ENCODE measurements around the gene MAP2K4. TPM values are rescaled to one million over a fixed set of nuclear protein-coding genes. Genes with fewer than 3 reads are reported as not detected.

The MAP2K4 gene
- total RNA-seq, 1 donor from 2014 or later, result 36.5 TPM

DNA sequence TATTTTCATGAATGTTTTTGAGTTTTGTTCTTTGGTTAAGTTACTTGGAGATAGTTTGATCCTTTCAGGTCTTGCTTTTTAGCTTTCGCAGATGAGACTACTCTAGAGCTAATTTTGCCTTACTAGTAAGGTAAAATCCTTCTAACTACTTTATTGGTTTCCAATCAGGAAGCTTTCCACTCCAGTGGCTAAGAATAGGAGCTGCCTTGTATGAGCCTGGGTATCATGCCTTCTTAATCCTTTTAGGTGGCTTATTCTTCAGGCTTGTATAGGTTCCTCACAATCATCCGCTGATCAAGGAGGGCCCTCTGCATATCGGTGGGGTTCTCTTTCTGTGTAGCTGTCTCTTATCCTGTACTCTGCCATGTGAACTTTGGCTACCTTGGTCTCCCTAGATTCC, 53.7 kb downstream of the MAP2K4 start:
- Histone ChIP-seq H3K4me3 (no peak overlapping the region), H3K4me1 (no peaks in the 10 kb centered on the region), H3K9me3 (no peaks in the 10 kb centered on the region), H3K27me3 (no peaks in the 10 kb centered on the region), H3K36me3 (peaks cover 10% of the 10 kb centered on the region), H3K27ac (no peak overlapping the region)
- intact Hi-C loops (cut with DNase I), result no loop called here
- ATAC-seq (no peak), DNase-seq (no peak)
- TF ChIP-seq, protein P1, sequence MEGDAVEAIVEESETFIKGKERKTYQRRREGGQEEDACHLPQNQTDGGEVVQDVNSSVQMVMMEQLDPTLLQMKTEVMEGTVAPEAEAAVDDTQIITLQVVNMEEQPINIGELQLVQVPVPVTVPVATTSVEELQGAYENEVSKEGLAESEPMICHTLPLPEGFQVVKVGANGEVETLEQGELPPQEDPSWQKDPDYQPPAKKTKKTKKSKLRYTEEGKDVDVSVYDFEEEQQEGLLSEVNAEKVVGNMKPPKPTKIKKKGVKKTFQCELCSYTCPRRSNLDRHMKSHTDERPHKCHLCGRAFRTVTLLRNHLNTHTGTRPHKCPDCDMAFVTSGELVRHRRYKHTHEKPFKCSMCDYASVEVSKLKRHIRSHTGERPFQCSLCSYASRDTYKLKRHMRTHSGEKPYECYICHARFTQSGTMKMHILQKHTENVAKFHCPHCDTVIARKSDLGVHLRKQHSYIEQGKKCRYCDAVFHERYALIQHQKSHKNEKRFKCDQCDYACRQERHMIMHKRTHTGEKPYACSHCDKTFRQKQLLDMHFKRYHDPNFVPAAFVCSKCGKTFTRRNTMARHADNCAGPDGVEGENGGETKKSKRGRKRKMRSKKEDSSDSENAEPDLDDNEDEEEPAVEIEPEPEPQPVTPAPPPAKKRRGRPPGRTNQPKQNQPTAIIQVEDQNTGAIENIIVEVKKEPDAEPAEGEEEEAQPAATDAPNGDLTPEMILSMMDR (IDR thresholded peaks at IDR 0.05), result no peak

- no peaks in the 10 kb centered on the region for H3K4me1 ChIP-seq
- TF ChIP-seq, protein P1 (IDR thresholded peaks at IDR 0.05), result no peak
- intact Hi-C loops (cut with DNase I), result no loop called here
- H3K36me3 ChIP-seq, result peaks cover 21% of the 10 kb centered on the region
- ATAC-seq (no peak), DNase-seq (no peak)
- H3K27ac ChIP-seq, result no peak overlapping the region
- no peaks in the 10 kb centered on the region for H3K9me3 ChIP-seq
- no peaks in the 10 kb centered on the region for H3K27me3 ChIP-seq
- H3K4me3 ChIP-seq, result no peak overlapping the region
Measured at GRCh38 chr17:12077773-12078172, 57.1 kb downstream of the MAP2K4 start.

DNA sequence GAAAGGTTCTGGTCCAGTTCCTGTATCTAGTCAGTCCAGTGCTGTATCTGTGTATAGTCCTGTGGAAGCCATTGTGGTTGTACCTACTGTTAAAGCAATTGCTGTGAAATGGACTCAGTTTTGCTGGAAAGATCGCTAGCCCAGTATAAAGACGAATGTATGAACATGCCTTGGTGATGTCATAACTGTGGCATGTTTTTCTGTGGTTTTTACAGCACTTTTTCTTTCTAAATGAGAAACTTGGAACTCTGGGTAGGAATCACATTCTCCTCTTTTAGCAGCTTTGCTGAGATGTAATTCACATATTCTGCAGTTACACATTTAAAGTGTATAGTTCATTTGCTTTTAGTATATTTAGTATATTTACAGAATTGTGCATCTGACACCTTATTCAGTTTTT, 58.1 kb downstream of the MAP2K4 start:
- no peak overlapping the region for H3K27ac ChIP-seq
- intact Hi-C loops (cut with DNase I), result no loop called here

DNA sequence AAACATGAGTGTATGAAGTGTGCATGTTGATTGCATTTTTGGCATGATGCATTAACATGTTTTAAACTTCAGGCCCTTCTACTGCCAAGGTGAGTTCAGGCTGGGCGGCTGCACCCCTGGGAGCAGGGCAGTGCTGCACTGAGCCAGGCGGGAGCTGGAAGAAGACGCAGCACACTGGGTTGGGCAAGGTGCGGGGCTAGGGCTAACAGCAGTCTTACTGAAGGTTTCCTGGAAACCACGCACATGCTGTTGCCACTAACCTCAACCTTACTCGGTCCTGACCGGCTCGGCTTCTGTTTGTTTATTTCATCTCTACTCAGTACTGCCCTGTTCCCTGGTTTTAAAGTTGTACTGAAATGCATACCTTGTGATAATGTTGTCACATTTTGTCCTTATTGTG, 61.0 kb downstream of the MAP2K4 start:
- no peaks in the 10 kb centered on the region for H3K4me1 ChIP-seq
- intact Hi-C loops (cut with DNase I), result no loop called here
- H3K9me3 ChIP-seq, result no peaks in the 10 kb centered on the region
- no peak for DNase-seq
- no peaks in the 10 kb centered on the region for H3K27me3 ChIP-seq
- H3K36me3 ChIP-seq, result peaks cover 18% of the 10 kb centered on the region
- TF ChIP-seq, protein P1 (IDR thresholded peaks at IDR 0.05), result no peak
- no peak overlapping the region for H3K27ac ChIP-seq
- no peak overlapping the region for H3K4me3 ChIP-seq
- peak; percentile 17 for ATAC-seq

More for the DNA sequence above, 58.1 kb downstream of the MAP2K4 start:
- DNase-seq (no peak), ATAC-seq (no peak)
- Histone ChIP-seq H3K36me3 (peaks cover 27% of the 10 kb centered on the region), H3K9me3 (no peaks in the 10 kb centered on the region), H3K4me1 (no peaks in the 10 kb centered on the region), H3K4me3 (no peak overlapping the region), H3K27me3 (no peaks in the 10 kb centered on the region)
- TF ChIP-seq, protein P1 (IDR thresholded peaks at IDR 0.05), result no peak

DNA sequence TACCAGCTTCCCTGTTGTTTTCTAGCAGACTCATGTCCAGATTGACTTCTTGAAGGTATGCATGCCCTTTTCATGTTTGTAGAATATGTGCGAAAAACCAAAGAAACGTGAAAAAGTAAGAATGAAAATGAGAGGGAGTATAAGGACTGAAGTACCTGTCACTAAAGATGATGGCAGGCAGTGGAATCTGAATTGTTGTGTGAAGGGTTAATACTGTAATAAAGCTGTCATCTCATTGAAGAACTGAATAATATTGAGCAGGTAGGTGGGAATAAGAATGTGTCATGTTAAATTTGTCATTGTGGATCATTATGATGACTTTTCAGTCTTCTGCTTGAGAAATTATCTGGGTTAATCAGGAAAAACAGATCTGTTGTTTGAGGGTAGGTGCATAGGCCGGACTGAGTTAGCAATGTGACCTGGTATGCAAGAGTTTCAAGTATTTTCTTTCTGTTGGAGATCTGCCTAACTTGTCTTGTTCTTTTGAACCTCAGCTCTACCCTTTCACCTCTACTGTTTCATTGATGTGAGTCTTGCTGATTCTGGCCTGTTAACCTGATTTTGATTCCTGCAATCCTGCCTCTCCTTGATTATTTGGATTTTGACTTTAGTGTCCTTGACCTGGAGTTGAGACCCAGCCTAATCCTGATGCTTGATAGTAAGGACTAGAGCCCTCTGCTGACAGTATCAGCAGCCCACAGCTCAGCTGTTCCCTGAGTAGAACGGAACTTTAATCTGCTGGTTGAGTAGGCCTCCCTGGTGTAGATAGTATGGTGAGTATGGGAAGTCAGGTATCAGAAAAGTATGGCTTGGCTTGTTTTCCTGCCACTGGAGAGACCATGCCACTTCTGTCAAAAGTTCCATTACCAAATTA, 64.6 kb downstream of the MAP2K4 start:
- Histone ChIP-seq H3K4me3 (no peak overlapping the region), H3K4me1 (no peaks in the 10 kb centered on the region), H3K9me3 (no peaks in the 10 kb centered on the region), H3K27ac (no peak overlapping the region), H3K27me3 (no peaks in the 10 kb centered on the region), H3K36me3 (peaks cover 18% of the 10 kb centered on the region)
- DNase-seq, result no peak
- intact Hi-C loops (cut with DNase I), result no loop called here
- TF ChIP-seq, protein P1 (IDR thresholded peaks at IDR 0.05), result no peak
- ATAC-seq, result no peak
